Subcutaneous adipose tissue (tissue), 4 donors: Measurements from ENCODE around the gene PRKAG2. TPM values are rescaled to one million over a fixed set of nuclear protein-coding genes. Genes with fewer than 3 reads are reported as not detected.

ENCODE experiments used
- CTCF ChIP-seq: fragments of 450-650 bp; IDR thresholded peaks from one replicate; pipeline ENCODE4 v1.5.1; 2016; ENCODE audit warnings: low read depth, mild to moderate bottlenecking, control low read depth, antibody characterized with exemption, moderate library complexity
- total RNA-seq, 4 donors: library from RNA; depleted of rRNA; stranded (reverse); fragments of >200 nt; gene quantifications; one replicate each; pipeline ENCODE4 v1.1.0, GENCODE V29; 2016

PRKAG2 gene
- total RNA-seq, 4 donors from 2014 or later: 47.1 to 77.6 (median 67.6) TPM

GRCh38 chr7:151681726-151682125 lies 195.2 kb downstream of the PRKAG2 start:
- no peak for TF ChIP-seq CTCF

GRCh38 chr7:151680810-151681209 lies 196.1 kb downstream of the PRKAG2 start:
- no peak for TF ChIP-seq CTCF

GRCh38 chr7:151679881-151680612 lies 196.9 kb downstream of the PRKAG2 start:
- no peak for TF ChIP-seq CTCF

- TF ChIP-seq CTCF: no peak
These were observed 197.7 kb downstream of the PRKAG2 start for GRCh38 chr7:151679071-151679708.

GRCh38 chr7:151678227-151678604 lies 198.7 kb downstream of the PRKAG2 start:
- no peak for TF ChIP-seq CTCF

- no peak for TF ChIP-seq CTCF
These were observed 199.2 kb downstream of the PRKAG2 start for GRCh38 chr7:151677581-151678226.

GRCh38 chr7:151676759-151677158 lies 200.2 kb downstream of the PRKAG2 start:
- TF ChIP-seq CTCF: no peak
